Measurements from ENCODE around the gene NCOA7. TPM values are rescaled to one million over a fixed set of nuclear protein-coding genes. Genes with fewer than 3 reads are reported as not detected.

NCOA7 gene
- total RNA-seq (2011; cell fraction: chromatin; rRNA removed; ENCODE audit: low replicate concordance) = 6.1 and 37.7 TPM in 2 replicates
- 4.8 and 5.7 TPM in 2 replicates for total RNA-seq (2011; cell fraction: nucleolus; rRNA removed)
- total RNA-seq (2011; cell fraction: nucleoplasm; rRNA removed) = 10.2 and 13.4 TPM in 2 replicates
- total RNA-seq (2014; rRNA removed) (6.7 and 10.6 TPM in 2 replicates), total RNA-seq (2014; rRNA removed; fragmentation: Illumina TruSeq; extraction: Trizol) (14.6 and 16.9 TPM in 2 replicates), total RNA-seq (2015; rRNA removed; fragmentation: Illumina TruSeq; extraction: Trizol) (9.3 and 12.7 TPM in 2 replicates), total RNA-seq (2021) (13.8 TPM in 2 replicates), polyA plus RNA-seq (2011; rRNA removed) (8.9 and 9.3 TPM in 2 replicates), polyA plus RNA-seq (2014; fragmentation: Illumina TruSeq; extraction: Trizol) (11.2 and 13.6 TPM in 2 replicates), polyA plus RNA-seq (2014; fragmentation: Nextera tagmentation; extraction: Ambion mirVana) (1 to 10 TPM; 5.8 to 7.0 TPM), polyA plus RNA-seq (2014; rRNA removed) (8.5 and 11.0 TPM in 2 replicates), polyA minus RNA-seq (2011; rRNA and poly(A)+ RNA removed) (33.3 and 40.5 TPM in 2 replicates), Bru-seq, nascent RNA (percentile 72 among the genes with signal in this experiment), BruChase-seq, experiment 1, labeled RNA remaining after a 2-hour chase (percentile 79 among the genes with signal in this experiment), BruChase-seq, experiment 2, labeled RNA remaining after a 6-hour chase (percentile 75 among the genes with signal in this experiment)
- 4.6 and 7.1 TPM in 2 replicates for polyA plus RNA-seq (2011; cell fraction: cytosol; rRNA removed)
- polyA plus RNA-seq (2011; cell fraction: nucleus; rRNA removed) = 6.2 and 6.6 TPM in 2 replicates
- 10.0 and 22.1 TPM in 2 replicates for polyA plus RNA-seq (2012)
- polyA minus RNA-seq (2011; cell fraction: cytosol; rRNA and poly(A)+ RNA removed) = 10.1 and 10.2 TPM in 2 replicates
- 6.5 and 10.6 TPM in 2 replicates for polyA minus RNA-seq (2011; cell fraction: nucleus; rRNA and poly(A)+ RNA removed)
- long read RNA-seq, experiment 1, full-length matches to known transcripts = 7 of 27 reads
- long read RNA-seq, experiment 1, partial matches to known transcripts = 11 of 27 reads
- long read RNA-seq, experiment 1, other reads (novel, unspliced or antisense) = 9 of 27 reads
- long read RNA-seq, experiment 2, partial matches to known transcripts = 0 of 16 reads
- long read RNA-seq, experiment 2, other reads (novel, unspliced or antisense) = 16 of 16 reads
- long read RNA-seq, experiment 3, partial matches to known transcripts = 5 of 8 reads
- long read RNA-seq, experiment 3, other reads (novel, unspliced or antisense) = 2 of 8 reads

- in situ Hi-C loops (cut with MboI) = no loop called here
- Histone ChIP-seq H3K4me1 (replicated peaks in 1 of 2; ENCODE audit: control insufficient read depth in 2 of 2, insufficient read depth in 2 of 2, low read length in 2 of 2) (peaks cover 17 to 18% of the 10 kb centered on the region in 2 experiments), H3K4me2 (ENCODE audit: insufficient read depth, low read length) (peak within 1 kb of the TSS; percentile 93), H4K20me1 (replicated peaks; ENCODE audit: control insufficient read depth, insufficient read depth, low read length) (no peaks in the 10 kb centered on the region), H3K9me3 (replicated peaks; ENCODE audit: control insufficient read depth, insufficient read depth, low read depth, low read length) (no peaks in the 10 kb centered on the region), H3K36me3 (ENCODE audit: control insufficient read depth, insufficient read depth, low read length) (peaks cover 7% of the 10 kb centered on the region; the same call in 2 of the 3 replicates), H2AFZ (ENCODE audit: low read depth, low read length) (peak within 1 kb of the TSS; percentile 84), H3K27me3 (ENCODE audit: control insufficient read depth in 2 of 2, insufficient read depth in 2 of 2, low read length in 2 of 2) (no peaks in the 10 kb centered on the region), H3K9me1 (ENCODE audit: control insufficient read depth, insufficient read depth, low read length) (peaks cover 3% of the 10 kb centered on the region), H3K9ac (ENCODE audit: insufficient read depth in 1 of 2, low read depth in 2 of 2, low read length in 2 of 2) (peak within 1 kb of the TSS; percentile 88 to 92), H3K79me2 (ENCODE audit: control insufficient read depth, insufficient read depth, low read length) (peaks cover 31% of the 10 kb centered on the region), H3K27ac (ENCODE audit: extremely low read depth, low read depth, low read length) (peak within 1 kb of the TSS; percentile 96), H3K4me3 (peak within 1 kb of the TSS; percentile 82)
- POLR2A ChIA-PET = interaction anchor here (0.5 to 3.7 kb wide), 30 partner anchors 9 to 922 kb away, joined by 3 to 98 read pairs (median 4); partner anchors contain the start of genes HINT3 and TRMT11
- ATAC-seq (peak; percentile 84), FAIRE-seq (no peak), DNase-seq (ENCODE audit: extremely low read depth in 1 of 4, low spot score in 3 of 4) (peak; percentile 78 to 88 (median 84))
- TSS peak; percentile 89 for BruUV-seq (replicated peaks)
- under 1% methylated on average over 76 of the region's 100 CpGs for WGBS (ENCODE audit: insufficient coverage, low coverage, missing lambda C conversion rate)
- intact Hi-C loops (cut with micrococcal nuclease) = no loop called here
- CTCF ChIA-PET (ENCODE audit: low intra/inter-chr PET ratio) = interaction anchor here (0.6 to 1.1 kb wide), 4 partner anchors 165 to 477 kb away, joined by 3 to 7 read pairs (median 4); no protein-coding TSS in a partner anchor
- no peak for TF ChIP-seq HINFP (tag; conservative IDR thresholded peaks at IDR 0.05; ENCODE audit: low read depth)
- peak; percentile 71 for TF ChIP-seq CCNT2 (IDR thresholded peaks at IDR 0.05; ENCODE audit: borderline replicate concordance, extremely low read depth, insufficient read length, low read depth, low read length)
- TF ChIP-seq RBM22 (IDR thresholded peaks at IDR 0.05; ENCODE audit: low read depth, low read length, poor library complexity, severe bottlenecking) = peak; percentile 34
- 0 out of 4 replicates have a peak, but pooled peaks of 1 of the 2 experiments have one; percentile 10 for TF ChIP-seq TEAD1 (CRISPR knock-in tag; IDR thresholded peaks at IDR 0.05)
- no peak for TF ChIP-seq NFYB (IDR thresholded peaks at IDR 0.05; ENCODE audit: extremely low read depth, insufficient read length)
- TF ChIP-seq JUND (IDR thresholded peaks at IDR 0.05; ENCODE audit: borderline replicate concordance, low read depth, low read length) = no peak
- no peak for TF ChIP-seq JUND (tag; IDR thresholded peaks at IDR 0.05; ENCODE audit: borderline replicate concordance, low read depth, low read length)
- peak; percentile 76; the same call in 1 of the 2 replicates for TF ChIP-seq GATAD2B (IDR thresholded peaks at IDR 0.05; ENCODE audit: borderline replicate concordance)
Observed at GRCh38 chr6:125790358-125791150, at the start of gene NCOA7. Gene NCOA7, plus strand, starts transcription at chr6:125790960. Its CDS starts 24,395 bp downstream, at chr6:125815355.
